GM10266 (cell line): ENCODE measurements around the gene SET.
A peak's percentile ranks its signal among the peaks of the same experiment; 100 is the strongest.
"Not testable (repeated sequence)": the region's sequence is repeated elsewhere in the genome, so short reads cannot be mapped to it uniquely, and the experiment has no call there.

Source experiments
- DNase-seq: peaks from one replicate; pipeline ENCODE4 v3.0.0; 2012; ENCODE audit errors: extremely low spot score
- CTCF ChIP-seq: IDR thresholded peaks from 2 replicates; pipeline ENCODE4 v1.5.1; 2012; ENCODE audit warnings: mild to moderate bottlenecking, low read depth; ENCODE audit not compliant: control insufficient read depth, insufficient read depth; ENCODE audit errors: missing control alignments

Gene SET

GRCh38 chr9:128653908-128654307 lies 35.1 kb upstream of the SET start:
- DNase-seq, result no peak
- no peak for TF ChIP-seq CTCF

- no peak for TF ChIP-seq CTCF
- no peak for DNase-seq
Observed at GRCh38 chr9:128654481-128654880, 34.5 kb upstream of the SET start.

- DNase-seq, result peak; percentile 90
- no peak for TF ChIP-seq CTCF
Observed at GRCh38 chr9:128656416-128657343, 32.3 kb upstream of the SET start, which contains the start of gene DYNC2I2. Gene DYNC2I2, minus strand, starts transcription at chr9:128656847. Its CDS starts 121 bp downstream, at chr9:128656726.

- DNase-seq, result no peak
- TF ChIP-seq CTCF, result no peak
Observed at GRCh38 chr9:128657344-128657704, 31.7 kb upstream of the SET start.

GRCh38 chr9:128657796-128658195 lies 31.2 kb upstream of the SET start:
- TF ChIP-seq CTCF, result no peak
- DNase-seq, result no peak

GRCh38 chr9:128666481-128666941 lies 22.5 kb upstream of the SET start:
- not testable (repeated sequence) for DNase-seq

GRCh38 chr9:128669786-128670185 lies 19.2 kb upstream of the SET start:
- DNase-seq, result no peak
- no peak for TF ChIP-seq CTCF
